GM18867 (cell line): Measurements from ENCODE around the gene NMUR1.

ENCODE experiments used
- ATAC-seq: cut with Tn5 transposase; IDR thresholded peaks from one replicate; pipeline ENCODE4 v1.9.1; 2021; ENCODE audit warnings: mild to moderate bottlenecking, moderate library complexity; ENCODE audit not compliant: unreplicated experiment

NMUR1 gene

DNA sequence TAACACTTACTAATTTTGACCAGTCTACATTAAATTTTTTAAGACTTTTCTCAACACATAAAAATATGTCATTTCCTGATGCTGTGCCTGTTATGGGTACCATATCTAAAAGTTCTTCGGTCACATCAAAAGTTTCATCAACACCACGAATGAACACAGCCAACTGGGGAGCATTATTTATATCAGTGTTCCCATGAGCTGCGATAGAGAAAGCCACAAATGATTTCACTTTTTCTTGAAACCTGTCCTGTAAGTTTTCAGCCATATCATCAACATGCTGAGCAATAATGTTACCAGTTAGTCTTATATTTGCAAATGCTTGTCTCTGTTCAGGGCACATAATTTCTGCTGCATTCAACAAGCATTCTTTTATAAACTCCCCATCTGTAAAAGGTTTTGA is 35.6 kb downstream of the NMUR1 start:
- ATAC-seq: no peak

DNA sequence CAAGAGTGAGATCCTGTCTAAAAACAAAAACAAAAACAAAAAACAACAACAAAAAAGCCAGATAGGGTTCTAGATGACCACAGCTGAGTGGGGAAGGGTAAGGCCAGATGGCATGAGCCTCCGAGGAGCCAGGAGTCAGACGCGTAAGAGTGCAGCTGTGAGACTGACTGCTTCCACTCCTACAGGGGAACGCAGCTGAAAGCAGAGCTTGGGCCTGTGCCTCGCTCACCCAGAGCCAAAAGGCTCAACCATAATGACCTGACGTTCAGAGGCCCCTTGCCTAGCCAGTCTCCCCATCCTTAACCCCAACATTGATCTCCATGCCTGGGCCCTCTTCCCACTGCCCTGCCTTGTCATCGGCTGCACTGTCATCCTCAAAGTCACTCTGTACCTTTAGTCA is 39.4 kb downstream of the NMUR1 start:
- no peak for ATAC-seq

- no peak for ATAC-seq
These were observed 40.3 kb downstream of the NMUR1 start for GRCh38 chr2:231489990-231490389.

GRCh38 chr2:231488331-231488730 is 41.9 kb downstream of the NMUR1 start:
- no peak for ATAC-seq

DNA sequence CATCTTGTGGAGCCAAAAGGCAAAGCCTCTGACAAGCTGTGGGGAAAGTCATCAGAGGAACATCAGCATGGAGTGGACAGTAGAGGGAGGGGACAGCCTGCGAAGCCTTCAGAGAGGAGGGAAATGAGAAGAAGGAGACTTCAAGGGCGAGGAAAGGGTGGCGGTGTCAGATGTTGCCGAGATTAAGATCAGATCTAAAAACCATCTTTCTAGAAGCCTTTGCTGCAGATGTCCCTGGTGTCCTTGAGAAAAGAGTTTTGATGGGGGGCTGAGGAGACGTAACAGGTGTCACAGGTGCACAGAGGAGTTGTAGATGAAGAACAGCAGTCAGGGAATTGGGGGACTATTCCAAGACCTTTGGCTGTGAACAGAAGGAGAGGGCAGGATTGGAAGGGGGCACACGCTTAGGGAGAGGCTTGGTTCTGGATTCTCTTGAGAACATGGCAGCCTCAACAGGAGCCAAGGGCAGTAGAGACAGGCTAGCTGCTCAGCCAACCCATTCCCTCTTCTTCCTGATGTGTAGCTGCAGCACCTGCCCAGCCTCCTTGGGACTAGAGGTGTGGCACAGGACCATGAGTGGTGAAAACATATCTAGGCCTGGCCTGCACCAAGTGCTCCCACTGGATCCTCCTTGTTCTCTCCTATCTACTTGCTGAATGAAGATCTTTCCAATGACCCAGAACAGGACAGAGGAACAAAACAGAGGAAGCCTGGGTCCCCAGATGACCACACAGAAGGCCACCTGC is 43.2 kb downstream of the NMUR1 start:
- no peak for ATAC-seq

DNA sequence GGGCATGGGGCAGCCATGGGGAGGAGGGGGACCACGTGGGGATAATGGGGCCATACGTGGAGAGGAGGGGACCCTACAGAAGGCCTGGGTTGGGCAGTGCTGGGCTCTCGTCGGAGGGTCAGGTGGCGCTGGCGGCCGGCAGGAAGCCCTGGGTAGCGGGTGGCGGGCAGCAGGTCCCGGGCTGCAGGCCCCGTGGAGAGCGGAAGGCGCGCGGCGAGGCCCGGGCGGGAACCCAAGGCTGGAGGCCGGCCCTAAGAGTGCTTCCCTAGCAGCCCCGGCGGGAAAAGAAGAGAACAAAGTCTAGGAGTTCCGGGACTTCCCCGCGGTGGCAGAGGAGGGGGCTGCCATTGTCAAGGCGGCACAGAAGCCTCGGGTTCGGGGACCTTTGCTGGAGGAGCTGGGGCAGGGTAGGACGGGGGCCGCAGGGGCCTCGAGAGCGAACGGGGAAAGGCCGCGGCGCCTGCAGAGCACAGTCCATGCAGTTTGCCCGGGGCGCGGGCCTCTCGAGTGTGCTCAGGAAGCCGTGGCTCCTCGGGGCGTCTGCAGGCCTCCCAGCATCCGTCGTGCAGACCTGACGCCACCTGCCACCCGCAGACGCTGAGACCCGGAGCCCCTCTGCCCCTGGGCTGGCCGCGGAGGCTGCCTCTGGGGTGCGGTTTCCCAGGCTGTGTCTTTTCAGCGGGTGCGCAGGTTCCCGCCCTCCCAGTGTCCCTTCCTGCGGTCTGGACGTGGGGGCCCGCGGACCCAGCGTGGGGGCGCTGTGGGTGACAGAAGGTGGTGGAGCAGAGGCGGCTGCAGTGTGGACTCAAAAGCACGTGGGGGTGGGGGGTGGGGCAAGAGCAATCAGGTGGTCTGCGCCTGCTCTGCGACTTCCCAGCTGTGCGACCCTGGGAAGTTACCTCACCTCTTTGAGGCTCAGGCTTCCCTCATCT is 46.6 kb downstream of the NMUR1 start:
- ATAC-seq: no peak

GRCh38 chr2:231482806-231483391 is 47.3 kb downstream of the NMUR1 start:
- ATAC-seq: peak; percentile 70

DNA sequence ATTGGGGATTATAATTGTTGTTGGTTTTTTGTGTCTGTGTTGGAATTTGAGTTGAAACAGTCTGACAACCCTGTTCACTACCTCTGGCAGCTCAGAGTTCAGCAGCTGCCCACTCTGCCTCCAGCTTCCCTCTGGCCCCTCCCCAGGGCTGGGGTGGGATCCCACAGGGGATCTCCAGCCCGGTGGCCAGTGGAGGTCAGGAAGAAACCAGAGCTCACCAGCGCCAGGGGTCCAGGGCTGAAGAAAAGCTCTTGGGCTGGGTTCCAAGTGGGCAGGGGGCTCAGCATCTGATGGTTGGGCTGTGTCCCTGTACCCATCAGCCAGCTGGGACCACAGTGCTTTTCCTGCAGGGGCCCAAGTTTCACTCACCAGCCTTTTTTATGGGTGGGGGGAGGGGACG is 49.5 kb downstream of the NMUR1 start:
- no peak for ATAC-seq

GRCh38 chr2:231479455-231479854 is 50.8 kb downstream of the NMUR1 start:
- no peak for ATAC-seq

DNA sequence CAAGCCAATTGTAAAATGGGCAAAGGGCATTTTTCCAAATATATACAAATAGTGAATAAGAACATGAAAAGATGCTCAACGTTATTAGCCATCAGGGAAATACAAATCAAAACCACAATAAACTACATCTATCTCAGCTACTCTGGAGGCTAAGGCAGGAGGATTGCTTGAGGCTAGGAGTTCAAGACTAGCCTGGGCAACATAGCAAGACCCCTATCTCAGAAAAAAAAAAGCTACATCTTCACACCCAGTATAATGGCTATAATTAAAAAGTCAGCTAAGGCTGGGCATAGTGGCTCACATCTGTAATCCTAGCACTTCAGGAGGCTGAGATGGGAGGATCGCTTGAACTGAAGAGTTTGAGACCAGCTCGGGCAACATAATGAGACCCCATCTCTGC is 53.3 kb downstream of the NMUR1 start:
- ATAC-seq: no peak

- ATAC-seq: no peak
These were observed 54.3 kb downstream of the NMUR1 start for GRCh38 chr2:231475965-231476364.
